HG03469 (cell line): Measurements from ENCODE around the gene SSX1.
"Not testable (repeated sequence)": the region's sequence is repeated elsewhere in the genome, so short reads cannot be mapped to it uniquely, and the experiment has no call there.

Experiments
- ATAC-seq: cut with Tn5 transposase; IDR thresholded peaks from one replicate; pipeline ENCODE4 v1.9.1; 2021; ENCODE audit warnings: mild to moderate bottlenecking, moderate library complexity, moderate number of reproducible peaks; ENCODE audit not compliant: unreplicated experiment

Gene SSX1

GRCh38 chrX:48255062-48255796 is at the start of gene SSX1:
Gene SSX1, plus strand, starts transcription at chrX:48255392. Its CDS starts 1,850 bp downstream, at chrX:48257242.
- ATAC-seq: not testable (repeated sequence)

- ATAC-seq: not testable (repeated sequence)
Measured at GRCh38 chrX:48214341-48214740, 40.9 kb upstream of the SSX1 start.

- not testable (repeated sequence) for ATAC-seq
Measured at GRCh38 chrX:48224196-48224595, 31.0 kb upstream of the SSX1 start.

- ATAC-seq: not testable (repeated sequence)
Measured at GRCh38 chrX:48252945-48253344, 2.2 kb upstream of the SSX1 start.

- ATAC-seq: not testable (repeated sequence)
Measured at GRCh38 chrX:48274365-48274764, 19.2 kb downstream of the SSX1 start.

GRCh38 chrX:48278958-48279357 is 23.8 kb downstream of the SSX1 start:
- no peak for ATAC-seq

- ATAC-seq: not testable (repeated sequence)
Measured at GRCh38 chrX:48280729-48281128, 25.5 kb downstream of the SSX1 start.

- ATAC-seq: no peak
Measured at GRCh38 chrX:48306175-48306574, 51.0 kb downstream of the SSX1 start.

- not testable (repeated sequence) for ATAC-seq
Measured at GRCh38 chrX:48313996-48314395, 58.8 kb downstream of the SSX1 start.
